GM12873 (cell line): ENCODE results near the gene GABRG3.

Experiments
- CTCF ChIP-seq: IDR thresholded peaks from 2 replicates; pipeline ENCODE4 v1.5.1; 2012; ENCODE audit warnings: low read depth, mild to moderate bottlenecking, moderate library complexity, low read length, control low read depth; ENCODE audit not compliant: insufficient read depth; ENCODE audit errors: missing control alignments

GABRG3 gene

GRCh38 chr15:27573805-27574485, 603.0 kb downstream of the GABRG3 start:
- TF ChIP-seq CTCF: no peak

GRCh38 chr15:27574541-27575054, 603.6 kb downstream of the GABRG3 start:
- no peak for TF ChIP-seq CTCF

- no peak for TF ChIP-seq CTCF
Observed at GRCh38 chr15:27575521-27575920, 604.5 kb downstream of the GABRG3 start.

DNA sequence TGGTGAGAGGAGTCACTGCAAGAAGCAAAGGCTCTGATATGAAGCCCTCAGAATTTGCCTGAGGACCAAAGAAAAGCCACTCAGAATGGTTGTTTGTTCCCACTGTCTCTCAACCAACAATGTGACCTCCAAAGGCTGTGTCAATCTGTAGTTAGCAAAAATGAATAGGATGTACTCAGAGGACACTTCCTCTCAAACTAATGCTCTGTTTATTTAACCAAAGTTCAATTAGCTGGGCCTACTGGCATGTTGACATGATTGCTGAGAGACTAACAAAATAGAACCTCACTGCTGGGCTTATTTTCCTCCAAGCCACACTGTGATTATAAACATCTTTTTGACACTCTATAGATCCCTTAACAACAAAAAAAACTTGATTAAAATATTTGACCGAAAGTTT, 605.6 kb downstream of the GABRG3 start:
- TF ChIP-seq CTCF: no peak

- no peak for TF ChIP-seq CTCF
Observed at GRCh38 chr15:27579738-27580137, 608.8 kb downstream of the GABRG3 start.

- no peak for TF ChIP-seq CTCF
Observed at GRCh38 chr15:27582726-27583410, 611.9 kb downstream of the GABRG3 start.

DNA sequence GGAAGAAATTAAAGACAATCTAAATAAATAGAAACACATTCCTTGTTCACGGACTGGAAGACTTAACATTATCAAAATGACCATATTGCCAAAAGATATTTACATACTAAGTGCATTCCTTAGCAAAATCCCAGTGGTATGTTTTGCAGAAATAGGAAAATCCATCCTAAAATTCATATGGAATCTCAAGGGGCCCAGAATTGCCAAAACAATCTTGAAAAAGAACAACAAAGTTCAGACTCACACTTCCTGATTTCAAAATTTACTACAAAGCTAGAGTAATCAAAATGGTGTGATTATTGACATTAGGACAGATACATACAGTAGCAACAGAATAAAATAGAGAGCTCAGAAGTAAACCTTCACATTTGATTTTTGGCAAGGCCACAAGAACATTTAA, 612.7 kb downstream of the GABRG3 start:
- TF ChIP-seq CTCF: no peak
